ENCODE results near the gene IGSF3. TPM values are rescaled to one million over a fixed set of nuclear protein-coding genes. Genes with fewer than 3 reads are reported as not detected.
"Not testable (repeated sequence)": the region's sequence is repeated elsewhere in the genome, so short reads cannot be mapped to it uniquely, and the experiment has no call there.

Gene IGSF3
- total RNA-seq, 1 donor from 2014 or later = 32.5 TPM

GRCh38 chr1:116579259-116579875 is 88.2 kb downstream of the IGSF3 start:
- no peak for DNase-seq (ENCODE audit: low spot score)

DNA sequence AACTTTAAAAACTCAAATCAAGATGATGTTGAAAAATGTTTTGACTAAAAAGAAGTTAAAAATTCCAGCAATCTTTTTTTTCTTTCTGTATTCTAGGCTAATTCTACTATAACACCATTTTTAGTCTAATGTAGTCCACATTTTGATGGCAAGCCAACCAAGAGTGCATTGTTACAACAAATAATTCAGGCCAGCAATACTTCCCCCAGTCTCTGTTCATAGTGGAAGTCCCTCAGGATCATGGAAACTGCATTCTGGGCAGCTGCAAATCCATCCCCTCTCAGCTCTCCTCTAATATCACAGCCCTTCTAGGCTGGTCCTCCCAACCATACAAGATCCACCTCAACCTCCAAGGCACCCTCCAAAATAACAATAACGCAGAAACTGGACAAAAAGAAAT is 89.0 kb downstream of the IGSF3 start:
- no peak for DNase-seq (ENCODE audit: low spot score)

GRCh38 chr1:116577759-116578314 is 89.7 kb downstream of the IGSF3 start:
- DNase-seq (ENCODE audit: low spot score) = no peak

DNA sequence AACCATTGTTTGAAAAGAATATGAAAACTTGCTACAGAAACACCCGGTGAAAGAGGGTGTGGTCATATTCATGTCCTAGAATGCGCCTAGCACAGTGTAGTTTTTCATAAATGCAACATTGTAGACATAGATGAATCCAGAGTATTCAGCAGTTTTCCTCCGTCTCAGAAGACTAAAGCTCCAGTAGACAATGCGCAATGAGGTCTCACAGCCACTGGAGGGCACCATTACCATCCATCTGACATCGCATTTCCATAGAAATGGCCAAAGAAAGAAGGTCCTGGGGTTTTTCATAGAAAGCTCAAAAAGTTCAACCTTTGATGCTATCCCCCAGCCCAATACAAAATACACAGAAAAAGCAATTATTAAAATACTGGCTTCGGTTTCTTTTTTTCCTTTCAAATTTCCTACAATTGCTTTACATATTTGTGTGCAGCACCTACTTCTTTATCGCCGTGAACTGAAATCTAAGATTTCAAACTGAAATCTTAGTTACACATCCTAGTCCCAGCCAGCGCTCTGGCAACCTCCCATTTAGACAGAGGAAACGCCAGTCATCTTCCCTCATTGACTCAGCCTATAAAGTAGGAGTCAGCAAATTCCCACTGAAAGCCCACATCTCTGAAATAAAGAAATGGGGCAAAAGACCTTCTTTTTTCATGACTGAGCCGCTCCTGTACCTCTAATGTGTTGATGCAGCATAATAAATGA is 92.8 kb downstream of the IGSF3 start:
- DNase-seq (ENCODE audit: low spot score) = peak; percentile 87

DNA sequence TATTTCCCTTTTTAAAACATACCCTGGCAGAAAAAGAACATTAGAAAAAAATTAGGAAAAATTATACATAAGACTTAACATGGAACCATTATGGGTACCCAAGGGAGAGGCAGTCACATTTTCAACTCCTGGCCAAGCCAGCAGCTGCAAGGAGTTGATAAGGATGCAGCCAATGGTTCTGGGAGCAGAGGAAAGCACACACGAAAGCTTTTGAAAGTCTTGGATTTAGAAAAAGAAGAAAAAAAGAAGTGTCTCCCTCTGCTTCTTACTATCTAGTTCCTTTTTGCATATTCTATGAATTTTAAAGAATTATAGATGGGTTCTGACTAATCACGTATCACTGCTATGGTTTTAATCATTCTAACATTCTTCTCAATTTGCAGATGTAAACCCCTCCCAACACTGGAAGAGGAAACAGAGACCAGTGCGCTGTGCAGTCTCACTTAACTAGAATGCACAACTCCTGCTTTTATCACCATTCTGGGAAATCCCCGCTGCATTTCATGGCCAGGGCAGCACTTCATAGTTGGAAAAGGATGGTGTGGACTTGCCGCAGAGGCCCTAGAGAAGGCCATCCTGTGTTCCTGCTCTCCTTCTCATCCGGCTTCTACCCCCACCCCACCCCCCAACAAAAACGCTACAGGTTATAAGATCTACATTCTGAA is 94.0 kb downstream of the IGSF3 start:
- DNase-seq (ENCODE audit: low spot score) = peak; percentile 64

GRCh38 chr1:116572771-116573430 is 94.6 kb downstream of the IGSF3 start:
- DNase-seq (ENCODE audit: low spot score) = peak; percentile 37

GRCh38 chr1:116572099-116572498 is 95.4 kb downstream of the IGSF3 start:
- no peak for DNase-seq (ENCODE audit: low spot score)

GRCh38 chr1:116571215-116571919 is 96.2 kb downstream of the IGSF3 start:
- DNase-seq (ENCODE audit: low spot score) = peak; percentile 17

GRCh38 chr1:116570358-116571214 is 96.9 kb downstream of the IGSF3 start, which contains the start of gene CD58:
TSS of gene CD58 (minus strand) at chr1:116571026. CDS start at chr1:116570972, 54 bp downstream.
- peak; percentile 92 for DNase-seq (ENCODE audit: low spot score)

DNA sequence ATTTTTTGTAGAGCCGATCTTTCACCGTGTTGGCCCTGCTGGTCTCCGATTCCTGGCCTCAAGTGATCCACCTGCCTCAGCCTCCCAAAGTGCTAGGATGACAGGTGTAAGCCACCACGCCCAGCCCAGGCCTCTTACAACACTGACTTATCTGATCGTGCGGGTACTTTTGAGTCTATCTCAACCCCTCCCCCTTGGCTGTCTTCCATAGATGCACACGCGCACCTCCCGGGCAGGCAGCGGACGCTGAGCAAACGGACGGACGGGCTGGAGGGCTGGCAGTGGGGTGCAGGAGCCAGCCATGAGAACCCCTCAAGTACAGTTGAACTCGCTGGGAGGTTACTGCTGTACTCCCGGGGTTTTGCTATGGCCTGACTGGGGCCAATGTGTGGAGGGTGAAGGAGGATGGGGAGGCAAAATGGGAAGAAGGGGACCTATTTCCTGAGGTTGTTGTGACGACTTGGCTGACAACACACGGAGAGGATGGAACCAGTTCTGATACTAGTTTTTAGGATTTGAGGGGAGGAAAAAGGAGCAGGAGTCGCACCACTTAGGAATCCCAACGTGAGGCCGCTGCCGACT is 97.7 kb downstream of the IGSF3 start:
- DNase-seq (ENCODE audit: low spot score) = no peak

- DNase-seq (ENCODE audit: low spot score) = no peak
These were observed 98.2 kb downstream of the IGSF3 start for GRCh38 chr1:116569381-116569670.

DNA sequence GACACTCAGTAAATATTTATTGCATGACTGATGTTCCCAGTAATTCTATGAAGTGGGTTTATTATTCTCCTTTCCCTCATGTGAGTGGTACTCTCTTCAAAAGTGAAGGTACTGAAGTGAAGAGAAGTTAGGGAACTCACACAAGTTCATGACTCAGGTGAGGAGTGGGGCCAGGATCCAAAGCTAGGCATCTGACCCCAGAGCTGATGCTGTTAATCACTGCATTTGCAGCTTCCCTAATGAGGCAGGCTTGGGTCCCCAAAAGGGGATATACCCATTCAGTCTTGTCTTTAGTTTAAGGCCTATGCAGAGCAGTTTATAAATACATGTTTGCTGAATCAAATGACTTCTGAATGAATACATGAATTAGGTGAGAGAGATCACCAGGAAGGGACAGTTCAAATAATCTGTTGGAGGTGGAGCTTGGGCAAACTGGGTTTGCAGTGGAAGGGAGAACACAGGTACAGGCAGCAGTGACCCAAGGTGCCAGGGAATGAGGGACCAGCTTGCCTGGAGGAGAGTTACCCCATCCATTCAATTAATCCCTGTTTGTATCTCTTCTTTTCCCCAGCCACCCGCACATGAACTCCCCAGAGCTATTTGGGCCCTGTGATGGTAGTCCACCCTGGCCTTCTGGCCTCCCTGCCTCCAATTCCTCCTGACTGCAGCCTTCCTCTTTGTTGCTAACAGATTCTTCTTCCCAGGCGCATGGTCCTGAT is 98.7 kb downstream of the IGSF3 start:
- DNase-seq (ENCODE audit: low spot score) = no peak

GRCh38 chr1:116567790-116568661 is 99.5 kb downstream of the IGSF3 start:
- DNase-seq (ENCODE audit: low spot score) = no peak

DNA sequence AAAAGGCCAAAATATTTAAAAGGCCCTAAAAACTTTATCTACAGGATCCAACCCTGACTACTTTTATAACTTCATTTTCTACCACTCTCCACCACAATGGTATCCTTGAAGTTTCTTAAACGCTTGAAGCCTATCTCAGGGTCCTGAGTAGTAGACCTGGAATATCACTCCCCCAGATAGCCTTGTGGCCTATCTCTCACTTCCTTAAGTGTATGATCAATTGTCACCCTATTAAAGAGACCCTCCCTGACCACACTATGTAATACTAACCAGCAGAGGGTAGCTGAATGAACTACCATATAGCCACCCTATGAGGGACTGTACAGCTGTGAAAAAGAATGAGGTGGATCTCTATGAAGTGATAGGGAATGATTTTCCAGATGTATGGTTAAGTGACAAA is 102.3 kb downstream of the IGSF3 start:
- DNase-seq (ENCODE audit: low spot score) = no peak

GRCh38 chr1:116564426-116564825 is 103.1 kb downstream of the IGSF3 start:
- DNase-seq (ENCODE audit: low spot score) = no peak

GRCh38 chr1:116562465-116562864 is 105.1 kb downstream of the IGSF3 start:
- not testable (repeated sequence) for DNase-seq (ENCODE audit: low spot score)

DNA sequence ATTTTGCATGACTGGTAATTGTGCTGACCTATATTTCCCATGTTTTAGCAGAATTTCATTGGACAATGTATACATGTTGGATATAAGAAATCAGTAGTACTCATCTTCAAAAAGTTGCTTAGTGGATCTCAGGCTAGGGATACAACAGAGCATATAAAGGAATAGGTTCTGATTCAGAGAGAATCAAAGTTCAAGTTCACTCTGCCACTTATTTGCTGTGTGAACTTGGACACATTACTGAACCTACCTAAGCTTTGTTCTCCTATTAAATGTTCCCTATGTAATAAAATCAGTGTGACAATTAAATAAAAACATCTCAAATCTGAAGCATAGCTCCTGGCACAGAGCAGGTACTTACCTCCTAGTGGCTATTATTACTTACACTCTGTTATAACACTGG is 106.0 kb downstream of the IGSF3 start:
- no peak for DNase-seq (ENCODE audit: low spot score)

- DNase-seq (ENCODE audit: low spot score) = no peak
These were observed 106.6 kb downstream of the IGSF3 start for GRCh38 chr1:116560704-116561490.

Measured in umbilical cord (tissue), 2 donors.